Suprapubic skin (tissue), 3 donors: Measurements from ENCODE around the gene GH1.

Experiments
- EP300 ChIP-seq: sonication (generic); formaldehyde crosslinking; IDR thresholded peaks from one replicate; pipeline ENCODE4 v1.6.1; 2017; ENCODE audit warnings: antibody characterized with exemption
- POLR2A ChIP-seq, 2 donors: fragments of 450-650 bp; IDR thresholded peaks; one replicate each; pipeline ENCODE4 v1.6.1; 2017; ENCODE audit warnings: antibody characterized with exemption in 2 of 2, mild to moderate bottlenecking in 2 of 2, moderate library complexity in 2 of 2
- TF ChIP-seq, protein P1 (sequence below), 2 donors: fragments of 200-600 bp in 1 of 2; fragments of 450-650 bp in 1 of 2; sonication (generic) in 1 of 2; IDR thresholded peaks; one replicate each; pipeline ENCODE4 v1.5.1; 2016 to 2019; ENCODE audit warnings: antibody characterized with exemption in 2 of 2, mild to moderate bottlenecking in 1 of 2, moderate library complexity in 1 of 2

DNA sequence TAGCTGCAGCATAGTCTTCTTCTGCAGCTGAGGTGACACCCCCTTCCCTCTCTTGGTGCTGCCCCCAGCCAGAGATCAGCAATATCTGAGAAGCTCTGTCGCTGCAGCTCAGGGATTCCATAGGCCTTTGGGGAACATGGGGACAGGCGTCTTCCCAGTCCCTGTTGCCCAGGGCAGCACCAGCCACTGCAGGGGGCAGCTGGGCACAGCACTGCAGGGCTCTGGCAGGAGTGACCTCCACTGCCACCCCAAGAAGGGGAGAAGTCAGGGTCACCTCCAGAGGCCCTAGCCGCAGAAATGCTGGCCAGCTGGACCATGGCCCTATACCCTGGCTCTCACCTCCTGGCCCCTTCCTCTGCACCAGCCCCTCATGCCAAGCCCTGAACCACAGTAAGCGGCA is 37.2 kb upstream of the GH1 start:
- TF ChIP-seq, protein P1, sequence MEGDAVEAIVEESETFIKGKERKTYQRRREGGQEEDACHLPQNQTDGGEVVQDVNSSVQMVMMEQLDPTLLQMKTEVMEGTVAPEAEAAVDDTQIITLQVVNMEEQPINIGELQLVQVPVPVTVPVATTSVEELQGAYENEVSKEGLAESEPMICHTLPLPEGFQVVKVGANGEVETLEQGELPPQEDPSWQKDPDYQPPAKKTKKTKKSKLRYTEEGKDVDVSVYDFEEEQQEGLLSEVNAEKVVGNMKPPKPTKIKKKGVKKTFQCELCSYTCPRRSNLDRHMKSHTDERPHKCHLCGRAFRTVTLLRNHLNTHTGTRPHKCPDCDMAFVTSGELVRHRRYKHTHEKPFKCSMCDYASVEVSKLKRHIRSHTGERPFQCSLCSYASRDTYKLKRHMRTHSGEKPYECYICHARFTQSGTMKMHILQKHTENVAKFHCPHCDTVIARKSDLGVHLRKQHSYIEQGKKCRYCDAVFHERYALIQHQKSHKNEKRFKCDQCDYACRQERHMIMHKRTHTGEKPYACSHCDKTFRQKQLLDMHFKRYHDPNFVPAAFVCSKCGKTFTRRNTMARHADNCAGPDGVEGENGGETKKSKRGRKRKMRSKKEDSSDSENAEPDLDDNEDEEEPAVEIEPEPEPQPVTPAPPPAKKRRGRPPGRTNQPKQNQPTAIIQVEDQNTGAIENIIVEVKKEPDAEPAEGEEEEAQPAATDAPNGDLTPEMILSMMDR (IDR thresholded peaks at IDR 0.05): no peak
- TF ChIP-seq POLR2A (IDR thresholded peaks at IDR 0.05) (no peak), EP300 (no peak)
